HCT116 (cell line): ENCODE measurements around the gene FASTKD2.

Source experiments
- CTCF ChIP-seq, 3 experiments: fragments of 200-600 bp in 1 of 3; sonication (generic) in 1 of 3; IDR thresholded peaks in 2 of 3; conservative IDR thresholded peaks in 1 of 3; 2 replicates each; pipeline ENCODE4 v1.5.1; 2012 to 2017; ENCODE audit warnings: low read depth in 2 of 3, low read length in 2 of 3, antibody characterized with exemption in 1 of 3, borderline replicate concordance in 1 of 3, control low read depth in 1 of 3, mild to moderate bottlenecking in 1 of 3, mixed read lengths in 1 of 3, mixed run types in 1 of 3, moderate library complexity in 1 of 3; ENCODE audit not compliant: insufficient read depth in 1 of 3
- TCF7L2 ChIP-seq: IDR thresholded peaks from 2 replicates; pipeline ENCODE4 v1.7.0; 2011; ENCODE audit warnings: borderline replicate concordance, inconsistent platforms; ENCODE audit not compliant: insufficient read depth, insufficient read length; ENCODE audit errors: extremely low read depth

- TF ChIP-seq TCF7L2 (no peak), CTCF (IDR thresholded peaks at IDR 0.05 in 2 of 3, conservative IDR thresholded peaks at IDR 0.05 in 1 of 3; ENCODE audit: borderline replicate concordance in 1 of 3, insufficient read depth in 1 of 3, low read depth in 2 of 3, low read length in 2 of 3) (0 out of 6 replicates have a peak, but pooled peaks of 1 of the 3 experiments have one; percentile 13)
Measured at GRCh38 chr2:206831442-206831995, 66.1 kb downstream of the FASTKD2 start.
